GM19372 (cell line): Measurements from ENCODE around the gene TMEM53.
"Not testable (repeated sequence)": the region's sequence is repeated elsewhere in the genome, so short reads cannot be mapped to it uniquely, and the experiment has no call there.

Experiments
- ATAC-seq: cut with Tn5 transposase; IDR thresholded peaks from one replicate; pipeline ENCODE4 v1.9.1; 2021; ENCODE audit warnings: mild to moderate bottlenecking, low read depth, moderate library complexity; ENCODE audit not compliant: unreplicated experiment

The TMEM53 gene

DNA sequence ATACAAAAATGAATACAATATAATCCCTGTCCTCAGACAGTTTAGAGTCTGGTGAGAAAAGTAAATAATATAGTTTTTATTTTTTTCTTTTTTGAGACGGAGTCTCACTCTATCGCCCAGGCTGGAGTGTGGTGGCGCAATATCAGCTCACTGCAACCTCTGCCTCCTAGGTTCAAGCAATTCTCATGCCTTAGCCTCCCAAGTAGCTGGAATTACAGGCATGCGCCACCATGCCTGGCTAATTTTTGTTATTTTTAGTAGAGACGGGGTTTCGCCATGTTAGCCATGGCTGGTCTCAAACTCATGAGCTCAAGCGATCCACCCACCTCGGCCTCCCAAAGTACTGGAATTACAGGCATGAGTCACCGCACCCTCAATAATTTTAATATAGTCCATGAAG lies 25.1 kb upstream of the TMEM53 start:
- not testable (repeated sequence) for ATAC-seq

DNA sequence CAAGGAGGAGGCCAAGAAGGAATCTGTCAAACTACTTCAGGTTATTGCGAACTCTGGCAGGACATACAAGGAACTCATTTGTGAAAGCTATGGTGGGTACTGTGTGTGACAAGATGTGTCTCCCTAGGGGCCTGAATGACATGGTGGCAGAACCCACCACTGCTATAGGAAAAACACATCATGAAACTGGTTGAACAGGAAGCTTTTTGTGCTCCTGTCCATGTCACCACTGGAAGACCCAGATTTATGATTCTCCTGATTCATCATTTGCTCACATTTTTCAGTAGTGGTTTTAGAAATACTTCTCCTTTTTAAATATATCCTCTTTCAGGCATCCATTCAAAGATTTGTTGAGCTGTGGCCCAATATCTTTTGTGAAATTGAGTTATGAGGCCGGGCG lies 23.9 kb upstream of the TMEM53 start:
- no peak for ATAC-seq

DNA sequence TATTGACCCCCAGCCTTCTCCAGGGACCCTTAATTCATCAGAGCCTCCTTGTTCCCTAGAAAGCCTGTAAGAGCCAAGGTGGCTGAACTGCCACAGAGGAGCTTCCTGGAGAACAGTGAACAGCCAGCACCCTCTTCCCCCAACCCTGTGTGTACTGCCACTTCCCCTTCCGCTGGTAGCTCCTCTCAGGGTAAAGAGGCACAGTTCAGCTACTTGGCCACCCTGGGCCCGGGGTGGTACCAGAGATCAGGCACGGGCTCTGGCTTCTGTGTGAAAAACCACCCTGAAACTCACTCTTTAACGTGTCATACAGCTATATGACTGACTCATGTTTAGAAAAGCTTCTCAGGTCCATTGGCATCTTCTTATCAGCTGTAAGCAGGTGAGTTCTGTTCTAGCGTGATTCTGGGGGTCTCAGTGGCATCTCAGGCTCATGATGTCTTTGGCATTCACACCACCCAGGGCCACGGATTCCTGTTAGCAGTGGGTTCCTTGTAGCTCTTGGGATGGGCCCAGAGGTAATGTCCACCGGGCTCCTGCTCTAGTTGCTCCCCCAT lies 22.6 kb upstream of the TMEM53 start:
- ATAC-seq, result no peak

DNA sequence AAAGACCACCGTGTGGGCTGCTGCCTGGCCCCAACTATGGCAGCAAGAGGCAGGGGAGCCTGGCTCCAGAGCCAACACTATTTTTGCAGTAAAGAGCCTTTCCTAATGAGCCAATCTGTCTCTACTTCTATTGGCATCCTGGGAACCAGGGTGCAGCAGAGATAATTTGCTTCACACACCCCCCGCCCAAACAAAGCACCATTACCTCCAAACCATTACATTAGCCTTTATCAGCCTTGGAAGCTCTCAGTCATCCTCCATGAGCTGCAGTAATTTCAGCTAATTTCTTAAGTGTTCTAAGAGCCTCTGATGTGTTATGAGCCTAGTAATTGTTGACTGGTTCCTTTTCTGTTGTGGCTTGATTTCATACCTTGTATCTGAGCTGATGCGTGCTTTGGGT lies 21.8 kb upstream of the TMEM53 start:
- ATAC-seq, result no peak

DNA sequence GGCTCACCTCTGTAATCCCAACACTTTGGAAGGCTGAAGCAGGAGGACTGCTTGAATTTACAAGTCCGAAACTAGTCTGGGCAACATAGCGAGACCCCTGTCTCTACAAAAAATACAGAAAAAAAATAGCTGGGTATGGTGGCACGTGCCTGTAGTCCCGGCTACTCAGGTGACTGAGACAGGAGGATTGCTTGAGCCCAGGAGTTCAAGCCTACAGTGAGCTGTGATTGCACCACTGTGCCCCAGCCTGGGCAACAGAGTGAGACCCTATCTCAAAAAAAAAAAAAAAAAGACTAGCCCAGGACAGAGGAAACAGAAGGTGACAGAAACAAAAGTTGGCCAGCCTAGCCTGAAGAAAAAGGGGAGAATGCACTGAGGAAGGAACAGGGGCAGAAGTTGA lies 21.4 kb upstream of the TMEM53 start:
- no peak for ATAC-seq

DNA sequence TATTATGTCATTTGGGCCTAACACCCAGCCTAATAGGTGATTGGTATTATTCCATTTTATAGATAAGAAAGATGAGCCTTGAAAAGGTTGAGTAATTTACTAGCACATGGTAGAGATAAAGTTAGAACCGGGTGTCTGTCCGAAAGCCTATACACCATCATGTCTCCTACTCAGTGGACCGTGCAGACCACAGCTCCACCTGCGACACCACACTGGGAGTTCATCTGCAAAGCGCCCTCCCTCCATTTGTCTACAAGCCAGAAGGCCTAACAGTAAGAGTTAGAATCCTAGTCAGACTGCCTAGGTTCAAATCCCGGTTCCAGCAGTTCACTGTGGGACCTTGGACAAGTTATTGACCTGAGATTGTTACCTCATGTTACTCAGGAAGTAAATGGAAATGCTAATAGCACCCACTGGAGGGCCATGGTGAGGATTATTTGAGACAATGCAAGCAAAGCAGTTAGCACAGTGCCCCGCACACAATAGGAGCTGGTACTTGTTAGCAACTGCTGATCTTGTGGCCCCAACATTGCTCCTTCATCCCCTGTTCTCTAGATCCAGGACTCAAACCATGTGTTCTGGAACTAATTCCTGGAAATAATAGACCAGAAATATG lies 20.7 kb upstream of the TMEM53 start:
- no peak for ATAC-seq

DNA sequence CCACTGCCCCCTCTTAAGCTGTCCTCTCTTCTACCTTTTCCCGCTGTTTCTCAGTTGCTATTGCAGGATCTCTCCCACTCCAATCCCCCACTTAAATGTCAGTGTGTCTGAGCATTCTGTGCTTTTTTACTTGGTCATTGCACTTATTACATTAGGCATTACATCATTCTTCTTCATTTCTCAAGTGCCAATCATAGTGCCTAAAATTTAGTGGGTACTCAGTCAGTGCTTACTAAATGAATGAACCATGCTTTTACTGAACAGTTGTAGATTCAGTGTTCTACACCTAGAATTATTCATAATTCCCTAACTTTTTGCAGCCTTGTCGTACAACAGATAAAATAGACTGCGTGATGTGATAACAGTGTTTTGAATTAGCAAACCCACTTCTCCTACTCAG lies 19.6 kb upstream of the TMEM53 start:
- no peak for ATAC-seq

DNA sequence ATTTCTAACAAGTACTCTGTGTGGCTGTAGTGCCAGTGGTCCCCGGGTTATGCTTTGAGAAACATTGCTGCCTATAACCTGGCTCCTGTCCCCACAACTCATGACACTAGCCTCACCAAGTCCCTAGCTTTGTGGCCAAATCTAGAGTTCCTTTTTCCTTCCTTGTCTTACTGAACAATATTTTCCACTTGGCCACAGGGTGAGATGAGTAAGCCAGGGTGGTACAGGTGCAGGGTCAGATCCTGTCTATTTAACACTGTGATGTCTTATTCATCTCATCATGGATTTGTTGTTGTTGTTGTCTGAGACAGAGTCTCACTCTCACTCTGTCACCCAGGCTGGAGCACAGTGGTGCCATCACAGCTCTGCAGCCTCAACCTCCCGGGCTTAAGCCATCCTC lies 18.9 kb upstream of the TMEM53 start:
- no peak for ATAC-seq

DNA sequence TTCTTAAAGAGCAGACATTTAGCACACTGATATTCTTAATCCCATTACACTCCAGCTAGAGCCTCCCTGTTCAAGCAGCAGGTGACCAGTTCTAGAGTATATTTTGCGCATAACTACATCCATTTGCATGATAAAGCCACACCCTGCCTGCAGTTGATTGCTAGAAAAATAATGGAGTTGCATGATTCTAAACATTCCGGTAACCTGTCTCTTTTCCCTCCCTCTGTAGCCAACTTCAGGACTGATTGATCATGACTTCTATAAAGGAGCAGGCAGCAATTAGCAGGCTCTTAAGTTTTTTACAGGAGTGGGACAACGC lies 15.1 kb upstream of the TMEM53 start:
- no peak for ATAC-seq

DNA sequence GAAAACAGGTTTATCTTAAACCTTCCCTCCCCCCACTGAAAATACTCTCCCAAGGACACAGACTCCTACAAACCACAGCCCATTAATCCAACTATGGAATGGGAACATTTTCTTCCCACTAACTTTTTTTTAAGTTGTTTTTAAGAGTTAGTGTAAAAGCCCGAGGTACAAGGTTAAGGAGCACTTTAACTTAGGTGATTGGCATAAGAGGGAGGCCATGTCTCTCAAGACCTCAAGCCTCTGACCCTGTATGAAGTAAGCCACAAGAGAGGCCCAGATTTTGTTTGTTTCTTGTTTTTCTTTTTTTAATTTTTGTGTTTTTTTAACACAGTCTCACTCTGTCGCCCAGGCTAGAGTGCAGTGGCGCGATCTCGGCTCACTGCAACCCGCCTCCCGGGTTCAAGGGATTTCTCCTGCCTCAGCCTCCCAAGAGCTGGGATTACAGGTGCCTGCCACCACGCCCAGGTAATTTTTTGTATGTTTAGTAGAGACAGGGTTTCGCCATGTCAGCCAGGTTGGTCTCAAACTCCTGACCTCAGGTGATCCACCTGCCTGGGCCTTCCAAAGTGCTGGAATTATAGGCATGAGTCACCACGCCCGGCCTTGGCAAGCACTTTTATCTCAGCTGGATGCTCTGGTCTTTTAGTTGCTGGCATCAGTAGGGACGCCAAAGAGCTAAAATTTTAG lies 14.6 kb upstream of the TMEM53 start:
- ATAC-seq, result no peak

DNA sequence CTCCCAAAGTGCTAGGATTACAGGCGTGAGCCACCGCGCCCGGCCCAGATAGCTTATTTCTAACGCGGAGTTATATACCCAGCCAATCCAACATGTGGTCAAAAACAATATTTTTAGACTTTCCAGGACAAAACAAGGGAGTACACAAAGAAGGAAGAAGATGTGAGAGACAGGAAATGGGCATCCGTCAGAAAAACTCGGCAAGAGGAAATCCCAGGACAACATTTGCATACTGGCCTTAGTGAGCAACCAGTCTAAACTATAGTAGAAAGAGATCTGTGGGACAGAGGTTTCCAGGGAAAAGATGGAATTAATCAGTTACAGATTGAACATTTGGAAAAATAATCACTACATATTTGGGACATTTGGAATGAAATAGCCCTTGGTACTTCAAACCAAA lies 11.6 kb upstream of the TMEM53 start:
- ATAC-seq, result no peak

DNA sequence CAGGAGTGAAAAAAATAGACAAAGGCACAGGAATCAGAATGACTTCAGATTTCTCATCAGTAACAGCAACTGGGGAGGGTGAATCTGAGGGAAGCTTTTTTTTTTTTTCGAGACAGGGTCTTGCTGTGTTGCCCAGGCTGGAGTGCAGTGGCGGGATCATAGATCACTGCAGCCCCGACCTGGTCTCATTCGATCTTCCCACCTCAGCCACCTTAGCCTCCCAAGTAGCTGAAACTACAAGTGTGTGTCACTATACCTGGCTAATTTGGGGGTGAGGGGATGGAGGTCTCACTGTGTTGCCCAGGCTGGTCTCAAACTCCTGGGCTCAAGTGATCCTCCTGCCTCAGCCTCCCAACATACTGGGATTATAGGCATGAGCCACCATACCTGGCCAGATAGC lies 10.9 kb upstream of the TMEM53 start:
- ATAC-seq, result no peak

DNA sequence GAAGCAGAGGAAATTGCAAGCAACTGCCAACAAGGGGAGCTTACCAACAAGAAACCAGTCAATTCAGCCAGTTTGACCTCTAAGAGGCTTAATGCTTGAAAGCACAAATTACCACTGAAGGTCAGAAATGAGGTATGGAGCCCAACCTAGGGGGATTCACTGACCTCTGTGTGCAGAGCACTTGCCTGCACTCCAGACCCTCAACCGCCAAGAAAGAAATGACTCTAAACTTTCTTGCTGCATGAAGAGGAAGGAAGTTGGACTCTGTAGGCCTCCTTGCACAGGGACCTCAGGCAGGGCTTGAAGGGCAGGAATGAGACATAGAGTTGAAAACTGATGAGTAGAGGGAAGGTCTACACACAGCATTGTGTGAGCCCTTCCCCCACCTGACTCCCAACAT lies 10.2 kb upstream of the TMEM53 start:
- no peak for ATAC-seq

DNA sequence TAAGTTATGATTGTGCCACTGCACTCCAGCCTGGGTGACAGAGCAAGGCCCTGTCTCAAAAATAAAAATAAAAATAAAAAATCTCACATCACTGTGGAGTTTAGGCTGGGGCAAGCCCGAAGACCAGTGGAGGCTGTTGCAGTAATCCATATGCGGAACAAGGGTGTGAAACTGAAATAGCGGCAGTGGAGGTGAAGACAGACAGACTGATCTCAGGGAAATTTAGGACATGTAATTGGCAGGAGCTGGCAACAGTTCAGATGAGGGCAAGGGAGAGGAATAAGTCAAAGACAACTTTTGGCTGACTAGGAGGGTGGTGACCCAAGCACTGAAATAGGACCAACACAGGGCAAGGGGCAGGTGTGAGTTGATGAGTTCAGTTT lies 8.6 kb upstream of the TMEM53 start:
- no peak for ATAC-seq

DNA sequence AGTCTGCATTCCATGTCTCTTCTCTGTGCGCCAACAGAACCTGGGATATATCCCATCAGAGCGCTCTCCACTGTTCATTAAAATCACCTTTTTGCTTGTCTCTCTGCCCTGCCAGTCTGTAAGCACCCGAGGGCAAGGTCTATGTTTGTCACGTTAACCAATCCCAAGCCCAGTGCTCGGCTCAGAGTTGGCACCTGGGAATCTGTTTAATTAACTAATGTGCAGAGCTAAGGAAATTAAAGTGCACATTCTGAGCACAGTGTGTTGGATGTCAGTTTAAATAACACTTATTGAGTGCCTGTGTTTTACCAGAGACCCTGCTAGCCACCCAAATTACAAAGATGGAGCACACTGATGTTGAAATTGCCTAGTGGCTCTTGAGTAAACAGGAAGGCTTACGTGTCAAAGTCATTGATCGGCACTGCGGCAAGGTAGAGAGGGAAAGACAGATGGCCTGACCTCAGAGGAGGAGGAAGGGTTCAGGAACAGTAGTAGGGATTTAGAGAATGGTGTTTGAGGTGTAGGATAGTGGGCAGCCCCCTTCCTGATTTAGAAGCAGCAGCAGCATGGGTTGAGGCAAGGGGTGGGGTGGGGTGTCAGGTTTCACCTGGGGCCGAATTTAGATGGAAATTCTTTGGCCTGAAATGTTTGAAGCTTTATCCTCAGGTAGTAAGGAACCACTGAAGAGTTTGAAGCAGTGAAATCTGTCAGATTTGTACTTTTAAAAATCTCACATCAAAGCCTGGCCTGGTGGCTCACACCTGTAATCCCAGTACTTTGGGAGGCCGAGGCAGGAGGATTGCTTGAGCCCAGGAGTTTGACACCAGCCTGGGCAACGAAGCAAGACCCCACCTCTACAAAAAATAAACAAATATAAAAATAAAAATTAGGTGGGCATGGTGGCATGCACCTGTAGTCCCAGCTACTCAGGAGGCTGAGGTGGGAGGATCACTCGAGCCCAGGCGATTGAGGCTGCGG lies 7.9 kb upstream of the TMEM53 start:
- ATAC-seq, result no peak

DNA sequence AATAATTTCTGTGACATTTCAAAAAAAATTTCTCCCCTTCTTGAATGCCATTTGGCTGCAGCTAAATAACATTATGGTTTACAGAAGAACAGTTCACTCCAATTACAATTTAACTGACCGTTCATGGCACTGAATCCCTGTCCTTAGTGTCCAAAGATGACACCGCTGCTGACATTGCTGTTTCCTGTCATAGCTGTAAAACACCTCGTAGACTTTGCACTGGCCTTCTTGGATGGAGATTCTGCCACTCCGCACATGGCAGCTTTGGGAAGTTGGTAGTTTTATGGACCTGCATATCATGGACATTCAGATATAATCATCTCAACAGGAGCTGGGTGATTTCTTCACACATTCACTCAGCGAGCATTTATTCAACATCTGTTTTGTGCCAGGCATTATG lies 5.2 kb upstream of the TMEM53 start:
- no peak for ATAC-seq

DNA sequence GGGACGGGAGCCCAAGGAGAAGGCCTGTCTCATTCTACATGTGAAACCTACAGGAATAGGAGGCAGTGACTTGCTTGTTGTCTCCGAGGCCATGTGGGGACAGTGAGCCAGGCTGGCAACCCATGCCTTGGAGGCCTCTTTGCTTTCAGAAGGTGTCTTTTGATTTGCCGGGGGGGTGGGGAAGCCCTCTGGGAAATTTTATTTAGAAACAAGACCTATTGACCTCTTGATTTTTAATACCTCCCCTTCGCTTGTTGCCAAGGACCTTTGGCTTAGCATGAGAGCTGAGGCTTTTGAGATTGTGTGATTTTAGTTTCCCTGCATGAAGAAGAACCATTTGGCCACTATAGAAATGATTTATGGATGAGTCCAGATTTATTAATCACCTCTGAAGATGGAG lies 4.3 kb upstream of the TMEM53 start:
- ATAC-seq, result no peak

DNA sequence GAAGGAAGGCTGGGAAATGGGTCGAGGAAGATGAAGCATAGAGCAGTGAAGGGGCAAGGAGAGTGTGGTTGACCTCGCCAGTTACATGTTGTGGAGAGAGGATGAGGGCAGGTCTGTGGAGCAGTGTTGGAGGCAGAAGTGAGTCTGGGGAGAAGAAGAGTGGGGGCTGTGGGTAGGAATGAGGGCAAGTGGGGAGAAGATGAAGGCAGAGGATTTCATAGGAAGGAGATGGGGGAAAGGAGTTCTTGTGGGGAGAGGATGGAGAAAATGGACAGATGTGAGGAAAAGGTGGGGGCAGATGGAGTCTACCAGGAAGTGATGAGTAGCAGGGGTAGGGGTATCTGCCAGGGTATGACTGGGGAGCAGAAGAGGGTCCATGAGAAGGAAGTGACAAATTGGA lies 3.8 kb upstream of the TMEM53 start:
- ATAC-seq, result no peak

DNA sequence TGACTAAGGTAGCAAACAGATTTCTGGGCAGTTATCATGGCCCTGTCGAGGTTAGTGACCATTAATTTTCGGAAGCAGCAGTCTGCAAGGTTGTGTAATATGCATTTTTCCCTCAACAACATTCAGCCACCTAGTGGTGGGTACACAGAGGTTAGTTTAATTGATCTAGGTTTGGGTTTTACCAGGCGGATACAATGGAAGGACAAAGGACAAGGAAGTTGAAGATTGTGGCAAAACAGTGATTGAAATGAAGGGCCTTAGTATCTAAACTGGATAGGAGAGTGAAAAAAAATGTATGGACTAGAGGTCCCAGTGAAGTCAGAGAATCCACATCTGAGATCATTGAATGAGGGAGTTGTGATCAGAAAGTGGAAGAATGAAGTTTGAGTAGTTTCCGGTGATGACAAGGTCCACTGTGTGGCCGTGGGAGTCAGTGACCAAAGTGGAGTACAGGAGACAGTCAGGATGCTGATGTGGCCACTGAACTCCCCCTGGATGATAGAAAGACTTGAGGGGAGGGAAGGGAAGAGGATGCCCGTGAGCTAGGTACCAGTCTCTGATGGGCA lies 3.0 kb upstream of the TMEM53 start:
- ATAC-seq, result no peak

DNA sequence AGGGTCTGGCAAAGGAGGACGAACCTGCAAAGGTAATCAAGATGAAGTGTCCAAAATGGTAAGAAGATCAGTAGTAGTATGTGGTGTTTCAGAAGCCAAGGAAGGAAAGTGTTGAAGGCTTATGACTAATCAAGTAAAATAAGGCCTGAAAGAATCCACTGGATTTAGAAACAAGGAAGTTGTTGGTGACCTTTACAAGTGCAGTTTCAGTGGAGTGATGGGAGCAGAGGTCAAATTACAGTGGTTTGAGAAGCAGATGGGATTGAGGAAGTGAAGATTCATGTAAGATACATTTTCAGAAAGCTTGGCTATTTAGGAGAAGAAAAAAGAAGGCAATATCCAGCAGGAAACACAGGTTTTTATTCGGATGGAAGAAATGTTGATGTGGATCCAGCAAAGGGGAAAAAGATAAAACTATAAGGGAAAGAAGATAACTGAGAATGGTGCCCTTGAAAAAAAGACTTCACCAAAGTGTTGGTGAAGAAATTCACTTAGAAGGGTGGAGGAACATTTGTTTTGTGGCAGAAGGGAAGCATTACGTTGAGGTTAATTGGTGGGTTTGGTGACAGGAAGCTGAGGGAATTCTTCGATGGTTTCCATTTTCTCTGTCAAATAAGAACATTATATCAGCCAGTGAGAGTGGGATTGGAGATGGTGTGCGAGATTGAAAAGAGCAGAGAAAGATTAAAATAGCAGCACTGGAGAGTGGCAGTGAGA lies 2.4 kb upstream of the TMEM53 start:
- ATAC-seq, result no peak
